Activated CD4-positive, alpha-beta memory T cell treated with anti-CD3 and anti-CD28 coated beads, Interleukin-2, amount 10 ng/mL, durations not matched to agents 7 days and 5 days (primary cell): Measurements from ENCODE around the gene GPR18. TPM values are rescaled to one million over a fixed set of nuclear protein-coding genes. Genes with fewer than 3 reads are reported as not detected.
A peak's percentile ranks its signal among the peaks of the same experiment; 100 is the strongest.
"Not testable (repeated sequence)": the region's sequence is repeated elsewhere in the genome, so short reads cannot be mapped to it uniquely, and the experiment has no call there.

Experiments
- CTCF ChIA-PET: fragments of 350-600 bp; sonication (Branson Sonifier 250); formaldehyde crosslinking; loops from one replicate; lab custom pipeline; 2021; ENCODE audit warnings: antibody characterized with exemption, inconsistent platforms; lab: Charles Lee
- POLR2A ChIA-PET: fragments of 350-600 bp; sonication (Branson Sonifier 250); formaldehyde crosslinking; loops from one replicate; lab custom pipeline; 2021; ENCODE audit warnings: antibody characterized with exemption; lab: Charles Lee
- DNase-seq: peaks from one replicate; pipeline ENCODE4 v3.0.0-alpha.2; 2020
- H3K27ac Mint-ChIP-seq: one replicate; pipeline ENCODE4 v1.8.0; 2021; ENCODE audit warnings: mild to moderate bottlenecking, mixed read lengths
- H3K27me3 Mint-ChIP-seq: one replicate; pipeline ENCODE4 v1.8.0; 2021; ENCODE audit warnings: mixed read lengths
- H3K36me3 Mint-ChIP-seq: one replicate; pipeline ENCODE4 v1.8.0; 2021; ENCODE audit warnings: low read depth, mixed read lengths
- H3K4me1 Mint-ChIP-seq: one replicate; pipeline ENCODE4 v1.8.0; 2021; ENCODE audit warnings: mixed read lengths
- H3K4me3 Mint-ChIP-seq: one replicate; pipeline ENCODE4 v1.8.0; 2021; ENCODE audit warnings: mild to moderate bottlenecking, mixed read lengths
- H3K9me3 Mint-ChIP-seq: one replicate; pipeline ENCODE4 v1.8.0; 2021; ENCODE audit warnings: mixed read lengths
- total RNA-seq, 2 experiments: library from RNA; stranded (reverse); gene quantifications; one replicate each; pipeline ENCODE4 v1.2.3, GENCODE V29; 2021

GPR18 gene
- total RNA-seq, 2 experiments from 2014 or later: 10.3 to 10.4 TPM

DNA sequence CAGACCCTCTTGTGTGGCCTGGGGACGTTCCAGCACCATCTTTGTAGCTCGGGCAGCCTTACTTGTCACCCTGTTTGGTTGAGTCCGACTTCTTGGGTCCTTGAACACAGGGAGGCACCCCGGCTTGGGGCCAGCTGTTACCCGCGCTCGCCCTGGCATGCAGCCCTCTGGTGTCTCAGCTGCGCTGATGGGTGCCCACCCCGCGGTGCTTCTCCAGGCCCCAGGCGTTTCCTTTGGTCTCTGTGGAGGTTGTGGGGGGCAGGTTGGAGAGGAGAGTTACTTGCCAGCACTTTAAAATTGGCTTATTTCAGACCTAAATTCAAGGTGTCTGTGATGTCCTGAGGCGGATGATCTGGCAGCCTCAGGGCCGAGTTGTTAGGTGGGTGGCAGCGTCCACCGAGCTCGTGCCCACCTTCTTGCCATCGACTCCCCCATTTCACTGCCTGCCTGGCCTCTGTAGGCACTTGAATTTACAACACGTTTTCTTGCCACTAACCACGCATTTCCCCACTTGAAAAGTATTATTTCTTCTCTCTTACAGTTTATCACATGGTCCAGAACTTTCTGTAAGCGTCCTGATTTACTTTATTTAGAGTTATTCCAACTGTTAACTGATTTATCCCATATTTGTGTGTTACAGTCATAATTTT lies 40.6 kb downstream of the GPR18 start:
- Mint-ChIP-seq H3K27ac (peak overlapping the region; percentile 15), H3K27me3 (no peaks in the 10 kb centered on the region), H3K4me3 (peak overlapping the region; percentile 25), H3K36me3 (peaks cover 25% of the 10 kb centered on the region), H3K9me3 (peaks cover under 1% of the 10 kb centered on the region), H3K4me1 (peaks cover 79% of the 10 kb centered on the region)
- POLR2A ChIA-PET: interaction anchor here (0.7 to 3.5 kb wide), 6 partner anchors 12 to 171 kb away, joined by 3 to 28 read pairs (median 3); partner anchors contain the start of genes GPR18 and UBAC2
- CTCF ChIA-PET: interaction anchor here (0.7 to 3.2 kb wide), 4 partner anchors 14 to 52 kb away, joined by 3 to 15 read pairs (median 6); no protein-coding TSS in a partner anchor
- DNase-seq: no peak

- DNase-seq: peak; percentile 74
- Mint-ChIP-seq H3K36me3 (peaks cover 17% of the 10 kb centered on the region), H3K27ac (peak overlapping the region; percentile 83), H3K27me3 (no peaks in the 10 kb centered on the region), H3K4me3 (peak overlapping the region; percentile 67), H3K9me3 (no peaks in the 10 kb centered on the region), H3K4me1 (peaks cover 62% of the 10 kb centered on the region)
- ChIA-PET CTCF (interaction anchor here (0.8 to 1.8 kb wide), 6 partner anchors 10 to 221 kb away, joined by 3 to 12 read pairs (median 6); partner anchors contain the start of gene UBAC2), POLR2A (interaction anchor here (0.6 to 3.5 kb wide), 8 partner anchors 10 to 287 kb away, joined by 3 to 34 read pairs (median 8); partner anchors contain the start of genes GPR18 and UBAC2)
Measured at GRCh38 chr13:99215184-99215830, 42.9 kb downstream of the GPR18 start.

DNA sequence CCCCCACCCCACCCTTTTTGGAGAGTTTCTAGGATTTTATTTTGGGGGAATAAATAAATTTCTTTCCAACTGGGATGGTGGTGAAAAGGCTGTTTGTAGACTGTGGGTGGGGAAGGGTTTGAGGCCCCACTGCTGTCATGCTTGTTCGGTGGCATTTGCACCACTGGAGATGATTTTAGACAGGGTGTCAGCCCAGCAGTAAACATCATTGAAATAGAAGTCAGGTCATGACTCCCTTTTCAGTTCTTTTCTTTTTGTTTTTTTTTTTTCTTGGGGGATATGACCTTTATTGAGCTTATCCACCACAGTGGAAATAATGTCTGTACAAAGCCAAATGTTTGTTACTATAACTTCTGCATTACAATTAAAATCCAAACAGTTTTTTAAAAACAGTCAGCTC lies 43.4 kb downstream of the GPR18 start:
- Mint-ChIP-seq H3K36me3 (peaks cover 17% of the 10 kb centered on the region), H3K9me3 (no peaks in the 10 kb centered on the region), H3K27ac (peak overlapping the region; percentile 83), H3K4me1 (peaks cover 57% of the 10 kb centered on the region), H3K27me3 (no peaks in the 10 kb centered on the region), H3K4me3 (peak overlapping the region; percentile 67)
- no peak for DNase-seq
- CTCF ChIA-PET: interaction anchor here (0.8 to 1.8 kb wide), 6 partner anchors 9 to 222 kb away, joined by 3 to 12 read pairs (median 6); partner anchors contain the start of gene UBAC2
- POLR2A ChIA-PET: interaction anchor here (0.6 to 3.5 kb wide), 8 partner anchors 9 to 43 kb away, joined by 3 to 34 read pairs (median 8); partner anchors contain the start of genes GPR18 and UBAC2

GRCh38 chr13:99214232-99214631 lies 43.9 kb downstream of the GPR18 start:
- CTCF ChIA-PET: interaction anchor here (1.1 to 1.8 kb wide), 3 partner anchors 9 to 50 kb away, joined by 5 to 12 read pairs (median 7); partner anchors contain the start of gene UBAC2
- Mint-ChIP-seq H3K36me3 (peaks cover 15% of the 10 kb centered on the region), H3K4me1 (peaks cover 54% of the 10 kb centered on the region), H3K9me3 (no peaks in the 10 kb centered on the region), H3K4me3 (peak overlapping the region; percentile 3), H3K27me3 (no peaks in the 10 kb centered on the region), H3K27ac (peak overlapping the region; percentile 83)
- POLR2A ChIA-PET: interaction anchor here (0.6 to 3.5 kb wide), 8 partner anchors 9 to 44 kb away, joined by 3 to 34 read pairs (median 8); partner anchors contain the start of genes GPR18 and UBAC2
- DNase-seq: no peak

- Mint-ChIP-seq H3K27ac (no peak overlapping the region), H3K4me3 (no peak overlapping the region), H3K4me1 (peaks cover 36% of the 10 kb centered on the region), H3K9me3 (no peaks in the 10 kb centered on the region), H3K27me3 (no peaks in the 10 kb centered on the region), H3K36me3 (peaks cover 19% of the 10 kb centered on the region)
- POLR2A ChIA-PET: no interaction called here
- no peak for DNase-seq
- CTCF ChIA-PET: no interaction called here
Measured at GRCh38 chr13:99211421-99212035, 46.7 kb downstream of the GPR18 start.

- DNase-seq, POLR2A ChIA-PET, H3K4me3 Mint-ChIP-seq, CTCF ChIA-PET, H3K9me3 Mint-ChIP-seq, H3K27me3 Mint-ChIP-seq, H3K27ac Mint-ChIP-seq: not testable (repeated sequence)
- H3K4me1 Mint-ChIP-seq: peaks cover 38% of the 10 kb centered on the region
- peaks cover 26% of the 10 kb centered on the region for H3K36me3 Mint-ChIP-seq
Measured at GRCh38 chr13:99210627-99211026, 47.6 kb downstream of the GPR18 start.

- Mint-ChIP-seq H3K36me3 (peaks cover 37% of the 10 kb centered on the region), H3K4me1 (peaks cover 38% of the 10 kb centered on the region), H3K4me3 (no peak overlapping the region), H3K27me3 (peaks cover 11% of the 10 kb centered on the region), H3K27ac (no peak overlapping the region), H3K9me3 (no peaks in the 10 kb centered on the region)
- POLR2A ChIA-PET: interaction anchor here (1.0 to 2.2 kb wide), 2 partner anchors 8 to 49 kb away, joined by 3 to 10 read pairs; partner anchors contain the start of genes GPR18 and UBAC2
- CTCF ChIA-PET: no interaction called here
- DNase-seq: no peak
Measured at GRCh38 chr13:99208845-99209527, 49.2 kb downstream of the GPR18 start.

GRCh38 chr13:99208185-99208584 lies 50.0 kb downstream of the GPR18 start:
- Mint-ChIP-seq H3K4me1 (peaks cover 43% of the 10 kb centered on the region), H3K9me3 (no peaks in the 10 kb centered on the region), H3K4me3 (no peak overlapping the region), H3K27me3 (peaks cover 11% of the 10 kb centered on the region), H3K27ac (no peak overlapping the region), H3K36me3 (peaks cover 37% of the 10 kb centered on the region)
- POLR2A ChIA-PET: interaction anchor here (1.0 to 2.2 kb wide), 2 partner anchors 8 to 50 kb away, joined by 3 to 10 read pairs; partner anchors contain the start of genes GPR18 and UBAC2
- CTCF ChIA-PET: interaction anchor here (12.7 kb wide), 1 partner anchor 59 kb away, joined by 179 read pairs; no protein-coding TSS in a partner anchor
- no peak for DNase-seq

DNA sequence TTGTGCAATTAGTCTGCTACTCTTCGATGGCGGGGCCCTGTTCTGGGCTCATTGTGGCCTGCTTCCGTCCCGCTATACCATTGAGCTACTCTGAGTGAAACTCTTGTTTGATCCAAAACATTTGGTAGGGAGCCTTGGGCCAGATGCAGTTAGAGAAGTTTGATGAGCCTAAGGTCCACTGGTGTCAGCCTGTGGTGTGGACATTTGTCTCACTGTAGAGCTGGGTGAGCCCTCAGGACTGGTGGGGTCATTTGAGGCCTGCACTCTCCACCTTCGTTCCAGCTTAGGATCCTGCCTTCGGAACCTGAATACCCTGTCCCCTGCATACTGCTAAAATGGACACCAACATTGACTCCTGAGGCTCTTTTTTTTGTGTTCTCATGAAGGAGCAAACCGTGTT lies 50.7 kb downstream of the GPR18 start:
- peaks cover 11% of the 10 kb centered on the region for H3K27me3 Mint-ChIP-seq
- H3K4me1 Mint-ChIP-seq: peaks cover 48% of the 10 kb centered on the region
- H3K27ac Mint-ChIP-seq: no peak overlapping the region
- ChIA-PET POLR2A (interaction anchor here (5.0 kb wide), 1 partner anchor 11 kb away, joined by 27 read pairs; no protein-coding TSS in a partner anchor), CTCF (interaction anchor here (0.8 to 12.7 kb wide), 3 partner anchors 14 to 59 kb away, joined by 3 to 179 read pairs (median 3); no protein-coding TSS in a partner anchor)
- no peak for DNase-seq
- H3K4me3 Mint-ChIP-seq: no peak overlapping the region
- H3K9me3 Mint-ChIP-seq: no peaks in the 10 kb centered on the region
- peaks cover 40% of the 10 kb centered on the region for H3K36me3 Mint-ChIP-seq

GRCh38 chr13:99206873-99207272 lies 51.3 kb downstream of the GPR18 start:
- Mint-ChIP-seq H3K36me3 (peaks cover 46% of the 10 kb centered on the region), H3K4me1 (peaks cover 52% of the 10 kb centered on the region), H3K27ac (no peak overlapping the region)

GRCh38 chr13:99206226-99206625 lies 52.0 kb downstream of the GPR18 start:
- Mint-ChIP-seq H3K36me3 (peaks cover 50% of the 10 kb centered on the region), H3K27me3 (peaks cover 11% of the 10 kb centered on the region), H3K4me1 (peaks cover 55% of the 10 kb centered on the region), H3K27ac (no peak overlapping the region), H3K4me3 (no peak overlapping the region), H3K9me3 (no peaks in the 10 kb centered on the region)
- ChIA-PET CTCF (interaction anchor here (0.6 to 12.7 kb wide), 5 partner anchors 9 to 61 kb away, joined by 3 to 179 read pairs (median 6); no protein-coding TSS in a partner anchor), POLR2A (interaction anchor here (1.3 to 5.0 kb wide), 4 partner anchors 10 to 52 kb away, joined by 3 to 28 read pairs (median 24); partner anchors contain the start of gene GPR18)
- no peak for DNase-seq

More at GRCh38 chr13:99206873-99207272, 51.3 kb downstream of the GPR18 start:
- no peak overlapping the region for H3K4me3 Mint-ChIP-seq
- H3K9me3 Mint-ChIP-seq: no peaks in the 10 kb centered on the region
- ChIA-PET CTCF (interaction anchor here (0.6 to 12.7 kb wide), 5 partner anchors 8 to 60 kb away, joined by 3 to 179 read pairs (median 3); no protein-coding TSS in a partner anchor), POLR2A (interaction anchor here (1.3 to 5.0 kb wide), 3 partner anchors 9 to 15 kb away, joined by 3 to 28 read pairs (median 27); no protein-coding TSS in a partner anchor)
- no peak for DNase-seq
- H3K27me3 Mint-ChIP-seq: peaks cover 11% of the 10 kb centered on the region
